HG02588 (cell line): ENCODE measurements around the gene KLHL2.
A peak's percentile ranks its signal among the peaks of the same experiment; 100 is the strongest.
"Not testable (repeated sequence)": the region's sequence is repeated elsewhere in the genome, so short reads cannot be mapped to it uniquely, and the experiment has no call there.

Source experiments
- ATAC-seq: cut with Tn5 transposase; IDR thresholded peaks from one replicate; pipeline ENCODE4 v1.9.1; 2021; ENCODE audit warnings: mild to moderate bottlenecking, moderate library complexity; ENCODE audit not compliant: unreplicated experiment

The KLHL2 gene

DNA sequence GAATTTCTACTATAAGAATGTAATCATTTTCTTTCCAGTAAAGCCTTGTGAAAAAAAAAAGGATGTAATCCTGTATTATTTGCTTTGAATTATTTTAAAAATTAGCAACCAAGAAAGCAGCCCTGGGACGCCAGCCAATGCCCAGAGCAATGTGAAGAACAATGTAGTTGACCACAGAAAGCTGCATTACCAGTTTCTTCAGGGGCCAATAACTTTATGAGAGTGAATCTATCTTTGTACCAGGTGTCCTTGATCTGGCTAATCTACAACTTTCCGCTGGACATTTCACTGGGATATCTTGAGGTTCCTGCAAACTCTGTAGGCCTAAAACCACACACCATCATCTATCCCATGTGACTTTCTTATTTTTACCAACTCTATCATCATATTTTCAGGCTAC is 7.6 kb upstream of the KLHL2 start:
- no peak for ATAC-seq

DNA sequence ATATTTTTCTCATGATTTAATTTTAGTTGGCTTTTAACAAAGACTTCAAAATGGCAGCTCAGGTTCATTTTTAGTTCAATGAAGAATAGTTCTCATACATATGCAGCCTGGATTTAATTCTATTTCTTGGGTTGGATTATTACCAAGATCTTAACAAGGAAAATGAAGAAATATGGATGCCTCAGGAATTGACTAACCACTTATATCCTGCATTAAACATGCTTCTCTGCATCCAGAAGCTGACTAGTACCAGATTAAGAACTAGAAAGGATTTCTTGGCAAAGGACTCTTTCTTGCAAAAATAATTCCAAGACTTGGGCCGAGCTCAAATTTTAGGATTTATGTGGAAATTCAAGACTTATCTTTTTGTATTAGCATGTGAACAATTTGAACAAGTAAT is 5.6 kb upstream of the KLHL2 start:
- no peak for ATAC-seq

DNA sequence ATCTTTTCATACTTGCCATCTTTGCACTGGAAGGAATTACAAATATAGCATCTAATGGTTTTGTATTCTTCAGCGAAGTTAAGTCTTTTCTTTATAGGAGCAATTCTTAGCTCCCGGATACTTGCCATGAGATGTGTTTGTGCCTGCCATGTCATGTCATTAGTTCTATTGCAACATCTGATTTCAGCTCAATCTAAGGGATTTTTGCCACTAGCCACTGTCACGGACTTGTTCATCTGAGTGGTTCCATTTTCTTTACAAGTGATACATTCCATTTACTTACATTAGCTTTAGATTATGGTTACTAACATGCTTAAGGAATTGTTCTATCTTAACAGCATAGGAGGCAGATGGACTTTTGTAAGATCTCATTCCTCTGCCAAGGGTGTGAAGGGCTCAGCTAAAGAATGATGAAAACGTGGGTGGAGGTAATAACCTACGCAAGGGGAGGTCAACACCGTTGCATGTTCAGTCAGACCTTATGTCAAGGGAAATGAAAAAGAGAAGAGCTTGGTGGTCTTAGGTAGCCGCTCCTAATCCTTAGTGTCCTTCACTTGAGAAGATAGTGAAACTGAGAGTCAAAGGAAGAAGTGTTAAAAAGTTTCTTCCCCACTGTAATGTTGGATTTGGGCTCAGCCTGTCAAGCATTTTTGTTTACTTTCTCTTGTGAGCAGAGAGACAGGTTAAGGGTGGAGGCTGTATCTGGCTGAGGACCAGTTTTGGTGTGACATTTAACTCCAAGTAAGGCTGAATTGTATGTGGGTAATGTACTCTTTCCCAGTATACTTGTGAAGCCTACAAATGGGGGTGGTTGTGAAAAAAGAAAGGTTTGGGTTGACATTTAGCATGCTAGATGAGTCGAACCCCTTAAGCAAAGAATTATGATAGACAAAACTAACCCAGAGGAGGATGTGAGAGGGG is 3.6 kb upstream of the KLHL2 start:
- ATAC-seq: no peak

- no peak for ATAC-seq
Observed at GRCh38 chr4:165204462-165204830, 2.9 kb upstream of the KLHL2 start.

GRCh38 chr4:165207016-165207430 is 338 bp upstream of the KLHL2 start:
- peak; percentile 21 for ATAC-seq

DNA sequence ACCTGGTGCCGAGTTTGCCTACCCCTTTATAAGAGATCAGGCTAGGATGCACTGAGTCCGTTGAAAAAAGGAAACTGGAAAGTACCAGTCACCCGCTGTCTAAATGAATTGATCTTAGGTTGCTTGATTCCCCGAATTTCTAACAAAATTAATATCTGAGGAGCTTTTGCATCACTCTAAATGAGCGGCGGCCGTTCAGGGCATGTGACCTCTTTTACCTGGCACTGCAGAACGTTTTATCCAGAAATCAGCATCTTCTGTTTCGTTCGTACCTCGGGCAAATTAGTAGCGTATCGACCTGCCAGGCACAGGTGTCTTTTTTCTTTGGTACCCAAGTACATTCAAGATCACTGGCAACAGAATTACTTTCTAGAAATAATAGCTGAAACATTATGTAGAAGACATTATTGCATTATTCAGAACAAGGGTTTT is 876 bp downstream of the KLHL2 start:
- ATAC-seq: peak; percentile 18

DNA sequence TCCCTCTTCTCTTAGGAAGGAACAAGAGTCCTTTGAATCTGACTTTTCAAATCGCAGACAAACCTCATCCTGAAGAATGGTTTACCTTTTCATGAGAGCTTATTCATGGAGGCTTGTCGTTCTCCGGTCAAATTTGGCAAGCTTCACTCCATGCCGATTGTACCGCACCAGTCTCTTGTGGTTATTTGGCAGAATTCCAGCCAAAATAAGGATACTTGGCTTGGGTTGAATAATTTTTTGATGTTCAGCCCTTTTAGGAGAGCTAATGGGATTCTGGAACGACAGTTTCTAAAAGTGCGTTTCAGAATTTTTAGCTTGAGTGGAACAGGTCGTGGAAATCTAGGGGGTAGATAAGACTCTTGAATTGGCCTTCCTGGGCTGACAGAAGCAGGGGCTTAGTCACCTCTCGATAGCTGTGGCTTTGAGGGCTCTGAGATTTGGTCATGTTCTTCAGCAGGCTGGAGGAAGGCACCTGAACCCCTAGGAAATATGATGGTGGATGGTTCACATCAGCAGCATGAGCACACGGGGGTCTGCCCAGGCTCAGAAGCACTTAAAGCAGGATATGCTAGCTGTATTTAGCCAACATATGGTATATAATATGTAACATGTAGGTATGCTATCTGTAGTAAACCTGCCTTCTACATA is 1.5 kb downstream of the KLHL2 start:
- ATAC-seq: no peak

- ATAC-seq: no peak
Observed at GRCh38 chr4:165209796-165210195, 2.4 kb downstream of the KLHL2 start.

GRCh38 chr4:165210566-165210965 is 3.2 kb downstream of the KLHL2 start:
- no peak for ATAC-seq

- ATAC-seq: not testable (repeated sequence)
Observed at GRCh38 chr4:165212647-165213046, 5.3 kb downstream of the KLHL2 start.

DNA sequence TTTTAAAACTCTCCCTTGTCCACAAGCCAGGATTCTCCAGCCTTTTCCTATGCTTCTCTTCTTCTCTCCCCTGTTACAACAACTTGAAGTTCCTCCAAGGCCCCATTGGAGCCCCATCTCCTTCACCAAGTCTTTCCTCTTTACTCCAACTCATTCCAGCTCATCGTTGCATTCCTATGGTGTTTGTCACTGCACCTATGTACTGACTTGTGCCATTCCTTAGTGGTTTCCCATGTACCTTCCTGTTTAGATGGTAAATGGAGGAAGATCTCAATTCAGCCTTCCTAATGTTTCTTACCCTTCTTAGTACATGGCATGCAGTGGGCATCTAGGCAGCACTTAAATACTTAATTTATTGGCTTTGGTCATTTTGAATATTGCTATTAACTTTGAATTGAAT is 6.0 kb downstream of the KLHL2 start:
- ATAC-seq: not testable (repeated sequence)

- ATAC-seq: not testable (repeated sequence)
Observed at GRCh38 chr4:165213991-165214709, 6.8 kb downstream of the KLHL2 start.

DNA sequence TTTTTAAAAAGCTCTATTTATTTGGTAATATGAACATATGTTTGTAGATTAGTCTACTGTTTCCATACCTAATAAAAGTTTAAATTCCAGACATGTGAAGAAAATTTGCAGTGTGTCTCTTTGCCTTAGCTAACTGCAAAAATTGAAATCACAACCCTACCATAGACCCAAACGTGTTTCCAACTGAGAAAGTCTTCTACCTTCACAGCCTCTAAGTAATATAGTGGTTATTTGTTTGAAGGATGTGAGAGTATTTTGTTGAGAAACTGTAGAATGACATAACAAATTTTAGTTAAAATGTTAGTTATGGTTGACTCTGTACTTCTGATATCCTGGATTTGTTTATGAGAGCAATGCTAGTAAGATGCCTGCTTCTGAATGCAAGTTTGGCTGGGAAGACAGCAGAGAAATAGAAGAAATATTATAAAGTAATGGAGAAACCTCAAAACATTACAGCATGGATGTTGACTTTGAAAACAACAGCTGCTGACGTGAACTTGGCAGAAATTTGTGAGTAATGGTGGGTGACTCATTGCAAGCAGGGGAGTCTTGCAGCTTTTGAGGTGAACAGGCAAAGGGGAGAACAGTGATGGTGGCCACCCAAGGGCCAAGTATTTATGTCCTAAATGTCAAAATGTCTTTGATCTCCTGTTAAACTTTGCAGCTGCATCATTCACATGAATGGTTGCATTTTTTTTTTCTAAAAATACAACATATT is 7.8 kb downstream of the KLHL2 start:
- ATAC-seq: peak; percentile 53

- ATAC-seq: peak; percentile 66
Observed at GRCh38 chr4:165215761-165216487, 8.6 kb downstream of the KLHL2 start.

DNA sequence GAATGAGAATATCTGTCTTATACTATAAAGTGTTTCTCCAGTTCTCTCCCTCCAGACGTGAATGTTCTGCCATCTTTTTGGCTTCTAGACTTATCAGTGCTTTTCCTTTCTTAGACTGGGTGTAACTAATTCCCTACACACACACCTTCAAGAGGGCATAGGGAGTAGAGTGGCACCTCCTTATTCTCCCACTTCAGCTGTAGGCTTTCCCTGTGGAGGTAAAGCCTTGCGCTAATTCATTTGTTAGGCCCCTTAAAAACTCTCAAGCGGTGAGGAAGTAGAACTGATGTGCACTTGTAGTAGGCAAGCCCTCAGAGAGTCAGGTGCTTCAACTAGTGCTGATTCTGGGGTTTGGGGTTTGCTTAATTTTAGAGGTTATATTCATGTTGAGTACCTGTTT is 10.0 kb downstream of the KLHL2 start:
- ATAC-seq: no peak

DNA sequence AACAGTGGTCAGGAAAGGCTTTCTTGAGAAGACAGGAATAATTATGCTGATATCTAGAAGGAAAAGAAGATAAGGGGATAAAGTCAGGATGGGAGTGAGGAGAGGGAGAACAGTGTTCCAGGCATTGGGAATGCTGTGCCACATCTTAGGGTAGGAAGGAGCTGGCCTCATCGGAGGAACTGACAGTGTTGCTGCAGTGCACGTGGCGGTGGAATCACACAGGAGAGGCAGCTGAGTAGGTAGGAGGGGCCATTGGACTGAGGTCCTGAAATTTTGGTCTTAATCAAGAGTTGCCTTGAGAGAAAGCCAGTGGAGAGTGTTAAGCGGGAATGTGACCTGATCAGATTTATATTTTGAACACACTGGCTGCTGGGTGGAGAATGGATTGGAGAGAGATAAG is 13.9 kb downstream of the KLHL2 start:
- ATAC-seq: not testable (repeated sequence)

- ATAC-seq: not testable (repeated sequence)
Observed at GRCh38 chr4:165221993-165222650, 14.8 kb downstream of the KLHL2 start.

DNA sequence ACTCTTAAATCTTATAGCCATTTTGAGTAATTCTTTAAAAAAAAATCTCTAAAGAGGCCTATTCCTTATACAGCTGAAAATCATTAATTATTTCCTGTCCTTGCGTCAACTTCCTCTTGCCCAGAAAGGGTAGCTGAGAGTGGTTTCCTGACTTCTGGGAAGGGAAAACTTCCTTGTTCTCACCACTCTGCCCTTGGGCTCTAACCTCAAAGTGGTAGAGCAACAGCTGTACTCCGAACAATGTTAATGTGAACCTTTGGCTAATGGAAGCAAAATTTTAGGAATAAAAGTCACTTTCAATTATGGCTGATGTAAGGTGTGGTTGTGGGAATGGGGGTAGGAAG is 15.3 kb downstream of the KLHL2 start:
- no peak for ATAC-seq

DNA sequence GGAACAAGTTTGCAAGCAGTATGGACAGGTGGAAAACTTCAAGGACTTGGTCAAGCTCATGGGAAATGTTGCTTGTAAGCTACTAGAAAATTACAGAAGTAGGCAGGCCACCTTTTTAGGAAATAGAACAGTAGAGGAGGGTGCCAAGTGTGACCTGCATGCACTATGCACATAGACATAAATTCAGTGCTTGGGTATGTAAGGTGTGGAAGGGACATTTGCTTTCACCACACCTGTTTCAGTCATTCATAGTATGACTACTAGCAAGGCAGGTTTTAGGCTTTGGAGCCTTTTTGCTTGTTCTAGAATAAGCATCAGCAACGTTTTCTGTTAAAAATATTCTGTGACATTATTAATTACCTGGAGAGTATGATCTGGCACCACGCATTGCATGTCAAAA is 20.0 kb downstream of the KLHL2 start:
- not testable (repeated sequence) for ATAC-seq
